VCaP (cell line): ENCODE results near the gene IL11.

Experiments used
- H3K27ac ChIP-seq: fragments of 450-650 bp; 2 replicates; pipeline ENCODE4 v1.5.1; 2017
- TF ChIP-seq, protein P1 (sequence below): fragments of 450-650 bp; conservative IDR thresholded peaks from 2 replicates; pipeline ENCODE4 v1.5.1; 2017; ENCODE audit warnings: mild to moderate bottlenecking, moderate library complexity

The IL11 gene

DNA sequence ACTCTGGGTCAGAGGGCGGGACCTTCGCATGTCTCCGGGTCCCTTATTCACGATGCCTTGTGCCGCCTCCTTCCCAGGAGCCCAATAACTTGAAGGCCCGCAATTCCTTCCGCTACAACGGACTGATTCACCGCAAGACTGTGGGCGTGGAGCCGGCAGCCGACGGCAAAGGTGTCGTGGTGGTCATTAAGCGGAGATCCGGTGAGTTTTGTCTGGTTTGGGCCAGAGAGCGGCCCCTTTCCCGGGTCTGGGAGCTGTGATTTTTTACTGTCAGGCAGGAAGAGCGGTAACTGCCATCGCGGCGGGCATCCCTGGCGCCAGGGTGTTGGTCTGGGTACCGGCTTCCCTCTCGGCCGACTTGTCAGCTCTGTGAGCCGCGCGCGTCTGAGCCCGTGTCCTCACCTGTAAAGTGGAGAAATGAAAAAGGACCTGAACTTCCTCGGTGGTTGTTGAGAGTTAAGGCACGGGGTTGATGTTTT is 16.3 kb upstream of the IL11 start:
- TF ChIP-seq, protein P1, sequence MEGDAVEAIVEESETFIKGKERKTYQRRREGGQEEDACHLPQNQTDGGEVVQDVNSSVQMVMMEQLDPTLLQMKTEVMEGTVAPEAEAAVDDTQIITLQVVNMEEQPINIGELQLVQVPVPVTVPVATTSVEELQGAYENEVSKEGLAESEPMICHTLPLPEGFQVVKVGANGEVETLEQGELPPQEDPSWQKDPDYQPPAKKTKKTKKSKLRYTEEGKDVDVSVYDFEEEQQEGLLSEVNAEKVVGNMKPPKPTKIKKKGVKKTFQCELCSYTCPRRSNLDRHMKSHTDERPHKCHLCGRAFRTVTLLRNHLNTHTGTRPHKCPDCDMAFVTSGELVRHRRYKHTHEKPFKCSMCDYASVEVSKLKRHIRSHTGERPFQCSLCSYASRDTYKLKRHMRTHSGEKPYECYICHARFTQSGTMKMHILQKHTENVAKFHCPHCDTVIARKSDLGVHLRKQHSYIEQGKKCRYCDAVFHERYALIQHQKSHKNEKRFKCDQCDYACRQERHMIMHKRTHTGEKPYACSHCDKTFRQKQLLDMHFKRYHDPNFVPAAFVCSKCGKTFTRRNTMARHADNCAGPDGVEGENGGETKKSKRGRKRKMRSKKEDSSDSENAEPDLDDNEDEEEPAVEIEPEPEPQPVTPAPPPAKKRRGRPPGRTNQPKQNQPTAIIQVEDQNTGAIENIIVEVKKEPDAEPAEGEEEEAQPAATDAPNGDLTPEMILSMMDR = no peak
- H3K27ac ChIP-seq = peak overlapping the region; percentile 96

DNA sequence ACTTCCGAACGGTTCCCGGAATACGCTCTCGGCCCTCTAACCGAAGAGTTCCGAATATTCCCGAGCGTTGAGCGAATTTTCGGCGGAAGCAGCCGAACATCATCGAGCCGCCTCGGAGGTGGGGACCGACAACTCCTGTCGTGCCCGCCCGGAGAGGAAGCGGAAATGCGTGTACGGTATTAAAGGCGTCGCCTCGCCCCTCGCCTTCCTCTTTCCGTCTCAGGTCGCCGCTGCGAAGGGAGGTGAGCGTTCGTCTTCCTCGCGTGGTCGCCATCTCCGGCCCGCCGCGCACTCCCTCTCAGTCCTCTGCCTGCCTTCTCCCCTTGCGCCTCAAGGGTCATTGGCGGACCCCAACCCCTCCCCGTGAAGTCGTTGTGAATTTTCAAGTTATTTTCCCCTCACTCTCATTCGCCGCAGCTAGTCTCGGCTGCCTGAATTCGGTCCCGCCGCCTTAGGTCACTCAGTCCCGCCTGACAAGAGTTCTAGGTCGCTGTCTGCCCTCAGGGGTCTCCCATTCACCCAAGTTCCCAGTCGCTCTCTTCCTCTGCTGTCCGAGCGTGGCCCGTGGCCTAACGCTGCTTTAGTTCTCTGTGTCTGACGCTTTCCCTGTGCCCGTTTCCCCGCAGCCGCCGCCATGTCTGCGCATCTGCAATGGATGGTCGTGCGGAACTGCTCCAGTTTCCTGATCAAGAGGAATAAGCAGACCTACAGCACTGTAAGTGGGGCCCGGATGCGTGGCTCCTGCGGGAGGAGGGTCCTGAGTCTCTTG is 15.6 kb upstream of the IL11 start, which contains the start of gene RPL28:
Gene RPL28, plus strand, starts transcription at position 209 of the 769 bp plus-strand sequence. Its CDS starts 426 bp downstream, at position 635.
- TF ChIP-seq, protein P1 = no peak
- H3K27ac ChIP-seq = peak within 1 kb of the TSS; percentile 96

DNA sequence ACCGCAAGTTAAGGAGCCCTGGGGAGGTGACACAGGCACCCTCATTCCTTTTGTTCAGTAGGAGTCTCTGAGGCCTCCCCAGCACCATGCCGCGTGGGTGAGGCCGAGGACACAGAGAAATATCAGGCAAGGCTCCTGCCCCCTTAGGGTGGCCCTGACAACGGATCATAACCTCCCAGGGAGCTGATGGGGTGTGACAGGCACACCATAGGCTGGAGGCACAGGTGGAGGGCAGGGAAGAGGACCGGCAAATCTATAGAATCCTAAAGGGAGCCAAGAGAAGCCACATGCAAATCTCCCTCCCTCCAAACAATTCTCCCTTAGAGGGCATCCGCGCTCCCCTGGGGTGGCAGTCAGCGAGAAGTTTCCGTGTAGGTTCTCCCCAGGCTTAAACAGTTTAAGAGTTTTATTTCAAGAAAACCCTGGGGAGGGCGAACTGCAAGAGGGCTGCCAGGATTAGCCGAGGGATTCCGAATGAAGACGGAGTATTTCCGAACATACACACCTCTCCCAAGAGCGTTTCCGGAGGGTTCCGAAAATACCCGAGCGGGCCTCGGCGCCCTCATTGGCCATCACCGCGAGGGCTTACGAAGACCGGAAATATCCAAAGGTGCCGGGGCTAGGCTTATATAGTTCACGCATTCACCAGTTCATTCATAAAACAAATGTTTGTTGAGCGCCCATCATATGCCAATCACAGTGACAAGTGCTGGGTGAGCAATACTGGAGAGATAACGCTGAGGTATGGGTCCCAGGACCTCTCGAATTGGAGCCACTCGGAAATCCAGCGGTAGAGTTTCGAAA is 14.9 kb upstream of the IL11 start:
- peak overlapping the region; percentile 96 for H3K27ac ChIP-seq
- TF ChIP-seq, protein P1 = no peak

DNA sequence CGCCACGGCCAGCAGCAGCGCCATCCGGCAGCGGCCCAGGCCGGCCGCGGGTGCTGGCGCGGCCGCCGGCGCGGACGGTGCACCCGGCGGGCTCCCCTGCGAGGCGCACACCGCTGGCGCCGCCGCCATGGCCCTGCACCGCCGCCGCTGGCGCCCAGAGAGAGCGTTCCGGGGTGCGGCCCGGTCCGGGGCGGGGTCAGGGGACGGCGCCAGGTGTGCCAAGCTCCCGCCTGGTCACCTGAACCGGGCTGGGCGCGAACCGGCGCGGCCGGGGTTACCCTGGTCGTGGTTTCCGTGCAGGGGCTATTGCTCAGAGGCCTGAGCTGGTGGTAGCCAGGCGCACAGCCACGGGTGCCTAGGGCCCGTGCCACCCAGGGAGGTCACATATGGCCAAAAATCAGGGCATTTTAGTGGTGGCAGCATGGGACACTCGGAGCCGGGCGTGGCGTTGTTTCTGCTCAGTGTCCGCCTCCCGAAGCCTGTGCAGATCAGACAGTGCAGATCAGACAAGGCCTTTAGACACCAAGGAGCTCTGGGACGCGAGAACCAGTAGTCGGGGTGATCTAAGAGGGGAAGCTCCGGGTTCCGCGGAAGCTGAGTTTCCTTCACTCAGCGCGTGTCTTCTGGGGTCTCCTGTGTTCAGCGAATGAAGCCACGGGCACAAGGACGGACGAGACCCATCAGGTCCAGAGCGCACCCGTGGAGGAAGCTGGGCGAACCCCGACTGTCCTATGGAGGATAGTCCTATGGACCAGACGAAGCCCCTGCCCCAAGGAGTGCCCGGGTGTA is 14.1 kb upstream of the IL11 start, which contains the start of gene TMEM238:
Gene TMEM238, minus strand, starts transcription at position 162 of the 789 bp plus-strand sequence. Its CDS starts 33 bp downstream, at position 129.
- peak within 1 kb of the TSS; percentile 96 for H3K27ac ChIP-seq

GRCh38 chr19:55383279-55384130 is 13.2 kb upstream of the IL11 start:
- H3K27ac ChIP-seq = peak overlapping the region; percentile 96
- TF ChIP-seq, protein P1 = peak; percentile 49

More for the DNA sequence above, 14.1 kb upstream of the IL11 start, which contains the start of gene TMEM238:
- TF ChIP-seq, protein P1 = no peak; the same call in 1 of the 2 replicates

DNA sequence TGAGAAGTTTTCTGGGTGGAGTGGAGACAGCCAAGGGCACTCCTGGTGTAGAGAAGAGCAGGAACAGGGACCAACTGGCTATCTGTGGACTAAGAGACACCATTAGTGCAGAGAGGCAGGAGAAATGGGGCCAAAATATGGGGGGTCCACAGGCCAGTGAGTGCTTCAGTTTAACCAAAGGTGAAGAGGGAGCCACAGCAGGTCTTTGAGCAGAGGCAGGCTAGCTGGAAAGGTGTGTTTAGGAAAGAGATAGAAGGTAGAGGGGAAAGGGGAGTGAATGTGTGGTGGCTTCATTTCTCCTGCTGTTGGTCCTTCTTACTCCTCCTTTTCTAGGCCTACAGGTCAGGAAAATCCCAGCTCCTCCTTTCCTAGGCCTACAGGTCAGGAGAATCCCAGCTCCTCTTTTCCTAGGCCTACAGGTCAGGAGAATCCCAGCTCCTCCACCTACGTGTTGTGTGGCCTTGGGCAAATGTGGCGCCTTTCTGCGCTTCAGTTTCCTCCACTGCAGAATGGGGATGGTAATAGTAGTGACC is 12.3 kb upstream of the IL11 start:
- TF ChIP-seq, protein P1 = no peak
- H3K27ac ChIP-seq = peak overlapping the region; percentile 96
